GM20000 (cell line): ENCODE results near the gene ABHD2.
"Not testable (repeated sequence)": the region's sequence is repeated elsewhere in the genome, so short reads cannot be mapped to it uniquely, and the experiment has no call there.

ENCODE experiments used
- DNase-seq: peaks from one replicate; pipeline ENCODE4 v3.0.0; 2012; ENCODE audit warnings: low spot score
- CTCF ChIP-seq: IDR thresholded peaks from 2 replicates; pipeline ENCODE4 v1.5.1; 2012; ENCODE audit warnings: mild to moderate bottlenecking, control low read depth; ENCODE audit errors: extremely low read depth, missing control alignments

ABHD2 gene

GRCh38 chr15:89137926-89138325 is 49.7 kb downstream of the ABHD2 start:
- no peak for TF ChIP-seq CTCF
- DNase-seq, result no peak

GRCh38 chr15:89138999-89139612 is 50.9 kb downstream of the ABHD2 start:
- DNase-seq, result no peak
- TF ChIP-seq CTCF, result no peak

DNA sequence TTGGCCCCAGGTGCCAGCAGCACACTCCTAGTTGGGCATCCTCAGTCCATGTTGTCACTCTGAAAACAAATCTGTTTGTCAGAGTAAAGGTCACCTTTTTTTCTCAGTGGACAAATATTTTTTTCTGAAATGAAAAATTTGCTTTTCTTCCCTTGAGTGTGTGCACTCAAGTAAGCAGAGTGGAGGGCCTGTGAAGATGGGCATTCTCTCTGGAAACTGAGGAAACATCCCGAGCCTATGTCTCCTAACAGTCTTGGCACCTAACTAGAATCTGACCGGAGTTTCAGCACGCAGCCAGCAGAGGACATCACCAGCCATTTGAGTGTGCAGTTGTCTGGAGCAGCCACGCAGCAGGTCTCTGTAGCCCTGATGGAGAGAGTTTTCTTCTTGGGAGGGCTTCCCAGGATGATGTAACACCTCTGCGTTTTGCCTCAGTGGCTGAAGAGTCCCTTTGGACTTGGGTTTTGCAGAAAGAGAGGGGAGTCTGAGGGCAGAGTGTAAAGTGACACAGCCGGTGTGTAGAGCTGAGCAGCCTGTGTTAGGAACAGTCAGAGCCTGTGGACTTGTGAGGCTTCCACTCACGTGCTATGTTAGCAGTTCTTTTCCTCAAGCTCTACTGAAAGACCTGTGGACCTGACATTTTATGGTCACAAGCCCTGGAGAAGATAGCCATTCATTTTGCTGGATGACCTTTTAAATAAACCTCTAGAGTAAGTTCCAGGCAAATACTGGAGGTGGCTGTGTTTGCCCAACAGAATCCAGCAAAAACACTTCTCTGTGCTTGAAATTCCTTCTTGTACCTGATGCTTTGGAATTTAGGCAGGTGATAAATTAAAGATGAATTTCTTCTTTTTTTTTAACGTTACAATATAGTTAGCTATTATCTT is 51.6 kb downstream of the ABHD2 start:
- no peak for DNase-seq
- no peak for TF ChIP-seq CTCF

- TF ChIP-seq CTCF, result no peak
- DNase-seq, result no peak
Measured at GRCh38 chr15:89140595-89140994, 52.3 kb downstream of the ABHD2 start.

- not testable (repeated sequence) for DNase-seq
Measured at GRCh38 chr15:89141159-89141558, 52.9 kb downstream of the ABHD2 start.

GRCh38 chr15:89141885-89142284 is 53.6 kb downstream of the ABHD2 start:
- no peak for TF ChIP-seq CTCF
- no peak for DNase-seq

- TF ChIP-seq CTCF, result no peak
- no peak for DNase-seq
Measured at GRCh38 chr15:89142423-89142822, 54.2 kb downstream of the ABHD2 start.
